AG04450 (cell line): ENCODE results near the gene UPF2. TPM values are rescaled to one million over a fixed set of nuclear protein-coding genes. Genes with fewer than 3 reads are reported as not detected.
A peak's percentile ranks its signal among the peaks of the same experiment; 100 is the strongest.

Experiments
- CTCF ChIA-PET: fragments of 300-600, 350-600 bp; formaldehyde crosslinking; extraction: SDS; loops from one replicate; lab custom pipeline; 2022; ENCODE audit warnings: antibody characterized with exemption, inconsistent platforms; lab: Charles Lee
- POLR2A ChIA-PET: fragments of 350-600 bp; formaldehyde crosslinking; extraction: SDS; loops from one replicate; lab custom pipeline; 2021; ENCODE audit warnings: antibody characterized with exemption, inconsistent platforms; lab: Yijun Ruan, JAX
- DNase-seq: peaks from one replicate; pipeline ENCODE4 v3.0.0-alpha.2; 2011; ENCODE audit warnings: low read depth, low spot score
- H3K27ac ChIP-seq: one replicate; pipeline ENCODE4 v1.5.1; 2012; ENCODE audit warnings: low read depth, low read length, control low read depth
- H3K27me3 ChIP-seq: one replicate; pipeline ENCODE4 v1.6.0; 2012; ENCODE audit warnings: low read length; ENCODE audit not compliant: control insufficient read depth, insufficient read depth
- H3K4me3 ChIP-seq: 2 replicates; pipeline ENCODE4 v1.5.1; 2011; ENCODE audit warnings: mild to moderate bottlenecking, low read depth, low read length, control low read depth
- H3K9me3 ChIP-seq: 2 replicates; pipeline ENCODE4 v1.5.1; 2012; ENCODE audit warnings: low read length; ENCODE audit not compliant: control insufficient read depth, insufficient read depth
- CTCF ChIP-seq: IDR thresholded peaks from 2 replicates; pipeline ENCODE4 v1.5.1; 2011; ENCODE audit warnings: low read depth, low read length, control low read depth, inconsistent platforms
- polyA plus RNA-seq: library from polyadenylated mRNA; depleted of rRNA; stranded (reverse); fragments of >200 nt; gene quantifications from 2 replicates; pipeline ENCODE4 v1.2.3, GENCODE V29; 2011

The UPF2 gene
- polyA plus RNA-seq, 1 experiment, result 18.4 TPM

GRCh38 chr10:12067336-12067735 is 24.7 kb upstream of the UPF2 start:
- H3K27me3 ChIP-seq, result no peaks in the 10 kb centered on the region
- CTCF ChIA-PET, result no interaction called here
- H3K4me3 ChIP-seq, result no peak overlapping the region
- POLR2A ChIA-PET, result interaction anchor here (0.7 kb wide), 1 partner anchor 77 kb away, joined by 5 read pairs; no protein-coding TSS in a partner anchor
- no peak for TF ChIP-seq CTCF
- peak overlapping the region; percentile 57 for H3K27ac ChIP-seq
- H3K9me3 ChIP-seq, result no peaks in the 10 kb centered on the region; the same call in 1 of the 2 replicates
- peak; percentile 47 for DNase-seq

- TF ChIP-seq CTCF, result no peak
- DNase-seq, result no peak
- ChIA-PET POLR2A (interaction anchor here (0.7 kb wide), 1 partner anchor 8 kb away, joined by 9 read pairs; no protein-coding TSS in a partner anchor), CTCF (interaction anchor here (0.6 kb wide), 1 partner anchor 24 kb away, joined by 4 read pairs; no protein-coding TSS in a partner anchor)
- Histone ChIP-seq H3K27me3 (no peaks in the 10 kb centered on the region), H3K4me3 (no peak overlapping the region), H3K9me3 (no peaks in the 10 kb centered on the region; the same call in 1 of the 2 replicates), H3K27ac (no peak overlapping the region)
Measured at GRCh38 chr10:12063483-12063818, 20.8 kb upstream of the UPF2 start.

- POLR2A ChIA-PET, result interaction anchor here (0.7 kb wide), 1 partner anchor 8 kb away, joined by 9 read pairs; no protein-coding TSS in a partner anchor
- Histone ChIP-seq H3K4me3 (no peak overlapping the region), H3K9me3 (no peaks in the 10 kb centered on the region; the same call in 1 of the 2 replicates), H3K27me3 (no peaks in the 10 kb centered on the region), H3K27ac (no peak overlapping the region)
- DNase-seq, result no peak
- CTCF ChIA-PET, result no interaction called here
- no peak for TF ChIP-seq CTCF
Measured at GRCh38 chr10:12062754-12063482, 20.3 kb upstream of the UPF2 start.

- CTCF ChIA-PET, result interaction anchor here (0.5 to 0.7 kb wide), 2 partner anchors 27 to 68 kb away, joined by 3 to 6 read pairs; no protein-coding TSS in a partner anchor
- no peak for DNase-seq
Measured at GRCh38 chr10:12061124-12061523, 18.5 kb upstream of the UPF2 start.

More at GRCh38 chr10:12061124-12061523, 18.5 kb upstream of the UPF2 start:
- TF ChIP-seq CTCF, result no peak
- Histone ChIP-seq H3K27me3 (no peaks in the 10 kb centered on the region), H3K9me3 (no peaks in the 10 kb centered on the region), H3K27ac (no peak overlapping the region), H3K4me3 (no peak overlapping the region)
- POLR2A ChIA-PET, result no interaction called here
